Activated T-cell treated with anti-CD3 and anti-CD28 coated beads, Interleukin-2, amount 50 U/mL, for 72 hours (primary cell): ENCODE results near the gene SYK. TPM values are rescaled to one million over a fixed set of nuclear protein-coding genes. Genes with fewer than 3 reads are reported as not detected.
"Not testable (repeated sequence)": the region's sequence is repeated elsewhere in the genome, so short reads cannot be mapped to it uniquely, and the experiment has no call there.

Experiments
- ATAC-seq, 2 donors: fragments of 150-1000 bp; cut with Tn5 transposase; replicated peaks in 1 of 2; 2 replicates each; pipeline ENCODE4 v1.10.0; 2021; ENCODE audit warnings: moderate library complexity in 2 of 2, mild to moderate bottlenecking in 1 of 2
- DNase-seq, 2 donors: peaks; one replicate each; pipeline ENCODE4 v3.0.0; 2021 to 2022; ENCODE audit warnings: mixed read lengths in 1 of 2
- H3K27ac Mint-ChIP-seq: one replicate; pipeline ENCODE4 v1.8.0; 2022; ENCODE audit warnings: mild to moderate bottlenecking, moderate library complexity, mixed read lengths
- H3K27me3 Mint-ChIP-seq: one replicate; pipeline ENCODE4 v1.8.0; 2022; ENCODE audit warnings: low read depth, mixed read lengths
- H3K36me3 Mint-ChIP-seq, 2 donors: one replicate each; pipeline ENCODE4 v1.8.0; 2022; ENCODE audit warnings: mixed read lengths in 2 of 2, mild to moderate bottlenecking in 1 of 2; ENCODE audit not compliant: insufficient read depth in 2 of 2
- H3K4me1 Mint-ChIP-seq: one replicate; pipeline ENCODE4 v1.8.0; 2022; ENCODE audit warnings: low read depth, mixed read lengths
- H3K4me3 Mint-ChIP-seq, 2 donors: one replicate each; pipeline ENCODE4 v1.8.0; 2022; ENCODE audit warnings: mild to moderate bottlenecking in 2 of 2, mixed read lengths in 2 of 2, moderate library complexity in 2 of 2
- H3K9me3 Mint-ChIP-seq, 2 donors: one replicate each; pipeline ENCODE4 v1.8.0; 2022; ENCODE audit warnings: mixed read lengths in 2 of 2
- total RNA-seq, 2 donors: library from RNA; stranded (reverse); gene quantifications; one replicate each; pipeline ENCODE4 v1.2.3, GENCODE V29; 2022

The SYK gene
- total RNA-seq, 2 donors from 2014 or later = 0.19 to 0.44 TPM

DNA sequence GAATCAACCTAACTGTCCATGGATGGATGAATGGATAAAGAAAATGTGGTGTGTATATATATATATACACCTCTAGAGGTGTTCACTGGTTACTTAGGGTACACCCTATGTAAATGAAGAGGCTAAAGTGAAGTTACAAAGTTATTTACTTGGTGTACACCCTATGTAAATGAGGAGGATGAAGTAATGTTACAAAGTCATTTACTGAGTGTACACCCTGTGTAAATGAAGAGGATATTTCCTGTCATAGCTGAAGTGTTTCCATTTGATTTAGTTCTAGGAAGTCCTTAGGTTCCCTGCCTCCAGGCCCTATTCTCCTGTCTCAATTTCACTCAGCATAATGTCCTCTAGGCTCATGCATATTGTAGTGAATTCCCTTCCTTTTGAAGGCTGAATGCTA, 85.2 kb downstream of the SYK start:
- not testable (repeated sequence) for H3K27ac Mint-ChIP-seq, DNase-seq, H3K9me3 Mint-ChIP-seq, ATAC-seq, H3K4me3 Mint-ChIP-seq, H3K4me1 Mint-ChIP-seq, H3K36me3 Mint-ChIP-seq, H3K27me3 Mint-ChIP-seq

- H3K9me3 Mint-ChIP-seq = peaks cover 0 to 2% of the 10 kb centered on the region in 2 donors
- peaks cover 0 to 2% of the 10 kb centered on the region in 2 donors for H3K36me3 Mint-ChIP-seq
- no peaks in the 10 kb centered on the region for H3K4me1 Mint-ChIP-seq
- DNase-seq (no peak), ATAC-seq (no peak)
- H3K27ac Mint-ChIP-seq = no peak overlapping the region
- no peak overlapping the region for H3K4me3 Mint-ChIP-seq
- H3K27me3 Mint-ChIP-seq = no peaks in the 10 kb centered on the region
Observed at GRCh38 chr9:90888941-90889340, 87.3 kb downstream of the SYK start.

DNA sequence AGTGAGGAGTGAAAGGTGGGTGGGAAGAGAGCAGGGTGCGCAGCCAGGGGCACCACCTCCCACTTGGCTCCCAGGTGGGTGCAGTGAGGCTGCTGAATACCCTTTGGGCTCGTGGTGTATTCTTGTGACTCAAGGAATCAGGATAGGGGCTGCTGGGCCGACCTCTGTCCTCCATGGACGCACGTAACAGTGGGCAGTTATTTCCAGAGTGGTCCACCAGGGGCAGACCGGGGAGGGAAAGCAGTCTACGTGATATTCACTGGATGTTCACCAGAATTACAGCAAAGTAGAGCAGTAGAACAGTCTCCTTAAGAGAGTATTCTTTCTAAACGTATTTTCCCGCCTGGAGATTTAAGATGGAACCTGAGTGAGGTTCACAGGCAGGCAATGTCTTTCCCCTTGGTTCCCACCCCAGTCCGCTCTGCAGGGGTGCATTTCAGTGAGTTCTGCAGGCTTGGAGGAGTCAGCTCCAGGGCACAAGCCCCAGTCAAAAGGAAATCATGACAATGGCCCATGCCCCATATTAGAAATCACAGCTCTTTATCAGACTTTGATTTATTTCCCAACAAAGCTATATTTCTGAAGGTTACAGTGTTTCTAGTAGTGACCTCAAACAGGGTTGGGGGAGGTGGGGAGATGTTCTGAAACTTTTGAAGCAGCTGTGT, 88.7 kb downstream of the SYK start:
- Mint-ChIP-seq H3K4me1 (no peaks in the 10 kb centered on the region), H3K36me3 (peaks cover 0 to 2% of the 10 kb centered on the region in 2 donors), H3K27me3 (no peaks in the 10 kb centered on the region), H3K4me3 (no peak overlapping the region), H3K9me3 (peaks cover 0 to 2% of the 10 kb centered on the region in 2 donors), H3K27ac (no peak overlapping the region)
- ATAC-seq = no peak
- no peak for DNase-seq

DNA sequence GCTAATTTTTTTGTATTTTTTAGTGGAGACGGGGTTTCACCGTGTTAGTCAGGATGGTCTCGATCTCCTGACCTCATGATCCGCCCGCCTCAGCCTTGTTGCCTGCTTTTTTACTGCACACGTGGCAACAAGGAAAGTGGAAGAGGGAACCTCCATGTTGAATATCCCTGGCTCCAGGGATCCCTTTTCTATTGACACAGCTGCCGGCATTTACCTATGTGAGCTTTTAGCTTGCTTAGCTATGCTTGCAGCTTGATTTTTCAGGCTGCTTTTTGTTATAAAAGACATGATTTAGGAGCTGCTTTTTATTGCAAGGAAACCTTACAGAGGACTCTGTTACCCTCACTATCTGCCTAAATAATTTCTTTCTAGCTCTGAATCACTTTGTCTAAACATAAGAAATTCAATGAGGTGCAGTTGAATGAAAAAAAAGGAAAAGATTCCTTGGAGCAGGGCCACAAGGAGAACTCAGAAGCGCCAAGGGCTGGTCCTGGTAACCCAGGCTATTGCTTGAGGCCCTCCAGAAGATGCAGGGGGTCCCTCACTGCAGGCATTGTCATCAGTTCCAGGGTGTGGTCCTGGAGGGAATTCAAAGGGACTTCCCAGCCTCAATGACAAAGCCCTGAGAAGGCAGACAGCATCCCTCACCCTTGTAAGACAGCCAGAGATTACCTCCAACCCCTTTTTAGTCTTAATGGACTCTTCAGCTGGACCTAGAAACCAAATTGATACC, 89.9 kb downstream of the SYK start:
- Mint-ChIP-seq H3K27ac (no peak overlapping the region), H3K4me1 (no peaks in the 10 kb centered on the region), H3K4me3 (no peak overlapping the region), H3K27me3 (no peaks in the 10 kb centered on the region), H3K9me3 (no peaks in the 10 kb centered on the region), H3K36me3 (no peaks in the 10 kb centered on the region)
- ATAC-seq (no peak), DNase-seq (no peak)

DNA sequence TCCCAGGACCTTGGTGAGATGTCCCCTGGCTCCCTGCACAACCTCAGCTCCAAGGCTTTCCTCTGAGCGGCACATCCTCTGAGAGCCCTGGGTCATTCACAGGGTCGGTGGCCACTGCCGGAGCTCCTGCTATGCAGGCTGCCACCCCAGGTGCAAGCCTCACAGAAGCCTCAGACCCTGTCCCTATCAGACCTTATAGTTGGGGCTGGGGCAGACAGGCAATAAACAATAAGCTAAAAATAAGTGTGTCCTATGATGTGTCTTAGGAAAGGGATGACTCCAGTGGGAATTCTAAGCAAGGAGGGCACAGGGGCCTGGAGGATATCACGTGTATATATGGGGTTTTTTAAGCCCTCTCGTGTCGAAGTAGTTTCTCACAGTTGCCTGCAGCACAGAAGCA, 91.3 kb downstream of the SYK start:
- DNase-seq (no peak), ATAC-seq (no peak)
- Mint-ChIP-seq H3K9me3 (no peaks in the 10 kb centered on the region), H3K27me3 (no peaks in the 10 kb centered on the region), H3K4me3 (no peak overlapping the region), H3K36me3 (no peaks in the 10 kb centered on the region), H3K4me1 (no peaks in the 10 kb centered on the region), H3K27ac (no peak overlapping the region)

DNA sequence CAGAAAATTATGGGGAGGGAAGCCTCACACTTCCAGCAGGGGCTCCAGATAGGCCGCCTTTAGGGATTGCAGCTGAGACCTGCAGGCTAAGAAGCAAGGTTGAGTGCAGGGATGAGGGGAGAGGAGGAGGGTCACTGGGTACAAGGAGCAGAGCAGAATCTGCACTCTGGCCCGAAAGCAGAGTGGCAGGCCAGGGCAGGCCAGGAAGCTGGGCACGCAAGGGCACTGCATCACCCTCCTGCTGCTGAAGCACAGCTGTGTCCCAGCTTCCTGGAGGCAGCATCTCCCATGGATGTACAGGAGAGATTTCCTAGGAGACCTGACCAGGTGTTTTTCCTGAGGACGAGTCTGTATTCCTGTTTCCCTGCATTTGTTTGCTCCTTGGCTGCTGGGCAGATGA, 92.1 kb downstream of the SYK start:
- Mint-ChIP-seq H3K4me1 (no peaks in the 10 kb centered on the region), H3K9me3 (no peaks in the 10 kb centered on the region), H3K27ac (no peak overlapping the region), H3K4me3 (no peak overlapping the region), H3K27me3 (no peaks in the 10 kb centered on the region), H3K36me3 (no peaks in the 10 kb centered on the region)
- DNase-seq (no peak), ATAC-seq (no peak)

DNA sequence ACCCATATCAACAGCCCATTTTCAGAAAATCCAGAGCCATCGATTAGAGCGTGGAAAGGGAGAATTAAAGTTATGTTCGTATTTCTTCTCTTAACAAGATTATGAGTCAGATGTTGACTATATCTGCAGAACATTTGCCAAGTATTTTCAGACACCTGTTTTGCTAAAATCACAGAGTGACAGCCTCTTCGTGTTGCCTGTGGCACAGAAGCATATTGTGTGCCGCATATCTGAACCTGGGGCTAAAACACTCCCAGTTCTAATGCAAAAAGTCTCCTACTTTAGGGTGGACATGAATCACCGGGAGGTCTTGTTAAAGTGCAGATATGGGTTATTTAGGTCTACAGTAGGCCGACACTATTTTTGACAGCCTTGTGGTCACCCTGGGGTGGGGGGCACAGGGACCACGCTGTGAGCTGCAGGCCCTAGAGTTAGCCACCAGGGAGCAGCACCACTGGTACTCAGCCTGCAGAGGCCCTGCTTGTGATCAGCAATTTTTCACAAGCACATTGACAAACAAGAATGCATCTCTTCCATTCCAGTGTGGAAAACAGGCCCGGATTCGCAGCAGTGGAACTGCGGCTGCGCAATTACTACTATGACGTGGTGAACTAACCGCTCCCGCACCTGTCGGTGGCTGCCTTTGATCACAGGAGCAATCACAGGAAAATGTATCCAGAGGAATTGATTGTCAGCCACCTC, 93.5 kb downstream of the SYK start:
- no peaks in the 10 kb centered on the region for H3K9me3 Mint-ChIP-seq
- no peak overlapping the region for H3K4me3 Mint-ChIP-seq
- ATAC-seq (peak in 1 of 2 donors; percentile 43), DNase-seq (peak; percentile 12 to 19)
- H3K27me3 Mint-ChIP-seq = no peaks in the 10 kb centered on the region
- no peaks in the 10 kb centered on the region for H3K36me3 Mint-ChIP-seq
- no peaks in the 10 kb centered on the region for H3K4me1 Mint-ChIP-seq
- no peak overlapping the region for H3K27ac Mint-ChIP-seq

GRCh38 chr9:90895786-90896185, 94.2 kb downstream of the SYK start:
- H3K27ac Mint-ChIP-seq = no peak overlapping the region
- H3K9me3 Mint-ChIP-seq = no peaks in the 10 kb centered on the region
- H3K4me1 Mint-ChIP-seq = no peaks in the 10 kb centered on the region
- ATAC-seq (no peak), DNase-seq (no peak)
- H3K27me3 Mint-ChIP-seq = no peaks in the 10 kb centered on the region
- H3K36me3 Mint-ChIP-seq = no peaks in the 10 kb centered on the region
- no peak overlapping the region for H3K4me3 Mint-ChIP-seq

DNA sequence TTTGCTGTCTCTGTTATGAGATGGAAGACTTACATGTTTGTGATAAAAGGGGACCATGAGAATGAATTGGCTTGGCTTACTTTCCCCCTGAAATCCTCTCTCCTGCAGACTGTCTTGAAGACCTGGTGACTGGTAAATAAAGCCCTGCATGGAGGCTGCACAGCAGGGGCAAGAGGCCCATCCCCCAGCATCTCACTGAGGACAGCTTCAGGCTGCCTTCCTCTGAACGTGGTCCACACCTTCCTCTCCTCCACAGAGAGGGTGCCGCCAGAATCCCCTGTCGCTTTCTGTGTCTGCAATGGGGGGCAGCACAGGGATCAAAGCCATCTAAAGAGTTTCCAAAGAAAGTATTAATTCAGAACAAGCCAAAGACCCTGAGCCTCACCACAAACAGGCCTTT, 94.6 kb downstream of the SYK start:
- H3K4me3 Mint-ChIP-seq = no peak overlapping the region
- no peak overlapping the region for H3K27ac Mint-ChIP-seq
- H3K9me3 Mint-ChIP-seq = no peaks in the 10 kb centered on the region
- no peaks in the 10 kb centered on the region for H3K27me3 Mint-ChIP-seq
- ATAC-seq (no peak), DNase-seq (no peak)
- H3K36me3 Mint-ChIP-seq = no peaks in the 10 kb centered on the region
- H3K4me1 Mint-ChIP-seq = no peaks in the 10 kb centered on the region

GRCh38 chr9:90898228-90898627, 96.6 kb downstream of the SYK start:
- no peak overlapping the region for H3K27ac Mint-ChIP-seq
- DNase-seq (no peak), ATAC-seq (no peak)
- H3K36me3 Mint-ChIP-seq = no peaks in the 10 kb centered on the region
- no peaks in the 10 kb centered on the region for H3K9me3 Mint-ChIP-seq
- no peaks in the 10 kb centered on the region for H3K27me3 Mint-ChIP-seq
- no peaks in the 10 kb centered on the region for H3K4me1 Mint-ChIP-seq
- H3K4me3 Mint-ChIP-seq = no peak overlapping the region

DNA sequence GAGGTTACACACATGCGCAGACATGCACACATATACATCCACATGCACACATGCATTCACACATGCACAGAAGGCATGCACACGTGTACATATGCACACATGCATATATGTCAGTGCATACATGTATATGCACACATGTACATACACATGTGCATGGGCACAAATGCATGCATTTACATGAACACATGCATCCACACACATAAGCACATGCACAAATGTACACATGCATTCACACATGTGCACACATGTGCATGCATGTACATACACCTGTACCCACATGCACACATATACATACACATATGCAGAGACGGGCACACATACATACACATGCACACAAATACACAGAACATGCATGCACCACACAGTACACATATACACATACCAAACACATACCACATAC, 97.7 kb downstream of the SYK start:
- no peak for DNase-seq
- Mint-ChIP-seq H3K4me3 (no peak overlapping the region), H3K36me3 (no peaks in the 10 kb centered on the region), H3K4me1 (no peaks in the 10 kb centered on the region), H3K9me3 (no peaks in the 10 kb centered on the region), H3K27me3 (no peaks in the 10 kb centered on the region), H3K27ac (no peak overlapping the region)
- no peak for ATAC-seq

DNA sequence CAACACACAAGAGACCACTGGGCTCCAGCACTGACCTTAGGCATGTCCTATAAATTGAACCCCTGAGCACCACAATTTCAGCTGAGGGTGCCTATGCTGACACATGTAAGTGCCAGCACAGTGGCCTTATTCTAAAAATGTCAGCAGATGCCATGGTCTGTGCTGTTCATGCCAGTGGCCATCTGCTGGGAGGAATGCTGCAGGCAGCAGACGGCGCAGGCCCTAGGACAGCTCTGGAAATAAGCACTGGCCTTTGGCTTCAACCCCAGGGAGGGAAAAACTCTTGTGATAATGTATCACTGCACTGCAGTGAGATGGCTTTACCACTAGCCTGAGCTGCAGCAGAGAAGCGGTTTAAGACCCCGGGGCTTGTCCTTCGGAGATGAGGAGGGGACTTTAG, 98.5 kb downstream of the SYK start:
- Mint-ChIP-seq H3K4me3 (no peak overlapping the region), H3K27ac (no peak overlapping the region), H3K4me1 (no peaks in the 10 kb centered on the region), H3K36me3 (no peaks in the 10 kb centered on the region), H3K27me3 (no peaks in the 10 kb centered on the region), H3K9me3 (no peaks in the 10 kb centered on the region)
- no peak for ATAC-seq
- no peak for DNase-seq

DNA sequence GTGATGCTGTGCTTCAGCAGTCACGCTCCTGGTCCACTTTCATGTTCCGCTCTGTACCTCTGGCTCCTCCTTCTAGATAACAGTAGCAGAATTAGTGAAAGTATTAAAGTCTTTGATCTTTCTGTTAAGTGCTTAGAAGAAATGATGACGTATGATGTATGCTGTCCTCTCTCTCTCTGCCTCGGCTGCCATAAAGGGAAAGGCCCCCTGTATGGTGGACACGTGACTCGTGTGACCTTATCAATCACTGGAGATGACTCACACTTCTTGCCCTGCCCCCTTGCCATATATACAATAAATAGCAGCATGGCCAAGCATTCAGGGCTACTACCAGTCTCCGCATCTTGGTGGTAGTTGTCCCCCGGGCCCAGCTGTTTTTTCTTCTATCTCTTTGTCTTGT, 100.3 kb downstream of the SYK start:
- no peak overlapping the region for H3K27ac Mint-ChIP-seq
- H3K9me3 Mint-ChIP-seq = no peaks in the 10 kb centered on the region
- no peak for ATAC-seq
- no peak for DNase-seq
- H3K36me3 Mint-ChIP-seq = no peaks in the 10 kb centered on the region
- H3K27me3 Mint-ChIP-seq = no peaks in the 10 kb centered on the region
- H3K4me1 Mint-ChIP-seq = no peaks in the 10 kb centered on the region
- no peak overlapping the region for H3K4me3 Mint-ChIP-seq
